Measurements from ENCODE around the gene NOM1. TPM values are rescaled to one million over a fixed set of nuclear protein-coding genes. Genes with fewer than 3 reads are reported as not detected.

NOM1 gene
- total and polyA plus RNA-seq, 2 experiments from 2014 or later: 9.2 to 17.9 TPM

- Histone ChIP-seq H3K4me1 (ENCODE audit: insufficient read depth) (no peaks in the 10 kb centered on the region), H3K9me2 (ENCODE audit: insufficient read depth) (no peaks in the 10 kb centered on the region), H3K9ac (no peak overlapping the region), H3K4me3 (no peak overlapping the region), H3K4me2 (ENCODE audit: unreplicated experiment) (no peak overlapping the region), H4K20me1 (ENCODE audit: insufficient read depth) (no peaks in the 10 kb centered on the region), H3K79me2 (ENCODE audit: insufficient read depth) (no peaks in the 10 kb centered on the region), H3F3A (ENCODE audit: insufficient read depth) (no peaks in the 10 kb centered on the region), H3K36me3 (ENCODE audit: low read depth) (no peaks in the 10 kb centered on the region), H3K27ac (no peak overlapping the region), H3K9me3 (ENCODE audit: low read depth) (no peaks in the 10 kb centered on the region), H3K27me3 (replicated peaks; ENCODE audit: insufficient read depth) (0 out of 2 replicates have a peak, but pooled peaks cover 8% of the 10 kb centered on the region), H2AFZ (no peak overlapping the region)
- 35 to 38% methylated on average over 17 of the region's 17 CpGs for WGBS, 2 experiments (ENCODE audit: low coverage in 1 of 2, low lambda C conversion rate in 2 of 2, missing lambda C conversion rate in 2 of 2)
- no peak for DNase-seq
- TF ChIP-seq EZH2 (IDR thresholded peaks at IDR 0.05; ENCODE audit: insufficient read depth, poor library complexity, severe bottlenecking) (no peak), EZH2phosphoT487 (IDR thresholded peaks at IDR 0.05; ENCODE audit: insufficient read depth, low read depth) (no peak)
- in situ Hi-C loops (cut with MboI): no loop called here
These were observed 21.7 kb upstream of the NOM1 start for GRCh38 chr7:156927571-156928405.

GRCh38 chr7:156928406-156928747 is 21.1 kb upstream of the NOM1 start:
- H3K9me2 ChIP-seq (ENCODE audit: insufficient read depth): no peaks in the 10 kb centered on the region
- H3K4me1 ChIP-seq (ENCODE audit: insufficient read depth): no peaks in the 10 kb centered on the region
- no peak overlapping the region for H3K4me2 ChIP-seq (ENCODE audit: unreplicated experiment)
- no peak for DNase-seq
- no peaks in the 10 kb centered on the region for H3K79me2 ChIP-seq (ENCODE audit: insufficient read depth)
- H2AFZ ChIP-seq: no peak overlapping the region
- no peaks in the 10 kb centered on the region for H4K20me1 ChIP-seq (ENCODE audit: insufficient read depth)
- WGBS, 2 experiments (ENCODE audit: low coverage in 1 of 2, low lambda C conversion rate in 2 of 2, missing lambda C conversion rate in 2 of 2): 50 to 52% methylated on average over 5 of the region's 5 CpGs
- no peak overlapping the region for H3K9ac ChIP-seq
- in situ Hi-C loops (cut with MboI): no loop called here
- TF ChIP-seq EZH2 (IDR thresholded peaks at IDR 0.05; ENCODE audit: insufficient read depth, poor library complexity, severe bottlenecking) (no peak), EZH2phosphoT487 (IDR thresholded peaks at IDR 0.05; ENCODE audit: insufficient read depth, low read depth) (no peak)
- H3K27me3 ChIP-seq (replicated peaks; ENCODE audit: insufficient read depth): 0 out of 2 replicates have a peak, but pooled peaks cover 8% of the 10 kb centered on the region
- no peaks in the 10 kb centered on the region for H3K36me3 ChIP-seq (ENCODE audit: low read depth)
- no peaks in the 10 kb centered on the region for H3F3A ChIP-seq (ENCODE audit: insufficient read depth)
- H3K27ac ChIP-seq: no peak overlapping the region
- H3K4me3 ChIP-seq: no peak overlapping the region
- H3K9me3 ChIP-seq (ENCODE audit: low read depth): no peaks in the 10 kb centered on the region

- Histone ChIP-seq H3K4me2 (ENCODE audit: unreplicated experiment) (no peak overlapping the region), H3K9me3 (ENCODE audit: low read depth) (no peaks in the 10 kb centered on the region), H3K36me3 (ENCODE audit: low read depth) (no peaks in the 10 kb centered on the region), H3K9ac (no peak overlapping the region), H3K4me1 (ENCODE audit: insufficient read depth) (no peaks in the 10 kb centered on the region), H3K27ac (no peak overlapping the region), H4K20me1 (ENCODE audit: insufficient read depth) (no peaks in the 10 kb centered on the region), H3K27me3 (replicated peaks; ENCODE audit: insufficient read depth) (0 out of 2 replicates have a peak, but pooled peaks cover 8% of the 10 kb centered on the region), H3K9me2 (ENCODE audit: insufficient read depth) (no peaks in the 10 kb centered on the region), H3F3A (ENCODE audit: insufficient read depth) (no peaks in the 10 kb centered on the region), H3K79me2 (ENCODE audit: insufficient read depth) (no peaks in the 10 kb centered on the region), H2AFZ (no peak overlapping the region), H3K4me3 (no peak overlapping the region)
- DNase-seq: no peak
- no peak for TF ChIP-seq EZH2 (IDR thresholded peaks at IDR 0.05; ENCODE audit: insufficient read depth, poor library complexity, severe bottlenecking)
- no peak for TF ChIP-seq EZH2phosphoT487 (IDR thresholded peaks at IDR 0.05; ENCODE audit: insufficient read depth, low read depth)
- 46 to 53% methylated on average over 16 of the region's 16 CpGs for WGBS, 2 experiments (ENCODE audit: low coverage in 1 of 2, low lambda C conversion rate in 2 of 2, missing lambda C conversion rate in 2 of 2)
- in situ Hi-C loops (cut with MboI): no loop called here
These were observed 19.5 kb upstream of the NOM1 start for GRCh38 chr7:156929789-156930539.

GRCh38 chr7:156932006-156932405 is 17.5 kb upstream of the NOM1 start:
- H3K36me3 ChIP-seq (ENCODE audit: low read depth): no peaks in the 10 kb centered on the region
- no peaks in the 10 kb centered on the region for H3K9me3 ChIP-seq (ENCODE audit: low read depth)
- no peak overlapping the region for H3K27ac ChIP-seq
- H3F3A ChIP-seq (ENCODE audit: insufficient read depth): no peaks in the 10 kb centered on the region
- H2AFZ ChIP-seq: peak overlapping the region; percentile 20; the same call in 1 of the 2 replicates
- TF ChIP-seq EZH2phosphoT487 (IDR thresholded peaks at IDR 0.05; ENCODE audit: insufficient read depth, low read depth) (no peak), EZH2 (IDR thresholded peaks at IDR 0.05; ENCODE audit: insufficient read depth, poor library complexity, severe bottlenecking) (no peak)
- DNase-seq: peak; percentile 36
- H3K4me2 ChIP-seq (ENCODE audit: unreplicated experiment): no peak overlapping the region
- H3K27me3 ChIP-seq (replicated peaks; ENCODE audit: insufficient read depth): 0 out of 2 replicates have a peak, but pooled peaks cover 8% of the 10 kb centered on the region
- H4K20me1 ChIP-seq (ENCODE audit: insufficient read depth): no peaks in the 10 kb centered on the region
- WGBS, 2 experiments (ENCODE audit: low coverage in 1 of 2, low lambda C conversion rate in 2 of 2, missing lambda C conversion rate in 2 of 2): 4% methylated on average over 7 of the region's 7 CpGs
- no peak overlapping the region for H3K9ac ChIP-seq
- H3K4me3 ChIP-seq: no peak overlapping the region
- no peaks in the 10 kb centered on the region for H3K9me2 ChIP-seq (ENCODE audit: insufficient read depth)
- no peaks in the 10 kb centered on the region for H3K79me2 ChIP-seq (ENCODE audit: insufficient read depth)
- in situ Hi-C loops (cut with MboI): no loop called here
- no peaks in the 10 kb centered on the region for H3K4me1 ChIP-seq (ENCODE audit: insufficient read depth)
